HepG2 (cell line): ENCODE results near the gene SHF. TPM values are rescaled to one million over a fixed set of nuclear protein-coding genes. Genes with fewer than 3 reads are reported as not detected.

Experiments used
- ATAC-seq: fragments of 200-7000 bp; cut with Tn5 transposase; 3 replicates; pipeline ENCODE4 v1.9.1; 2020; ENCODE audit warnings: mild to moderate bottlenecking, moderate library complexity
- BruUV-seq: library from RNA; stranded (reverse); fragments of 400-500 nt; replicated peaks from 2 replicates; lab custom pipeline; 2021; lab: Mats Ljungman, UMichigan
- CTCF ChIA-PET: fragments of 300-600 bp; formaldehyde crosslinking; extraction: SDS; loops from one replicate; lab custom pipeline; 2021; ENCODE audit warnings: low total read pairs, inconsistent platforms, low intra/inter-chr PET ratio; lab: Yijun Ruan, JAX
- POLR2A ChIA-PET: fragments of 350-600 bp; sonication (Branson Sonifier 250); formaldehyde crosslinking; loops from one replicate; lab custom pipeline; 2020; ENCODE audit warnings: antibody characterized with exemption, inconsistent platforms; lab: Yijun Ruan, JAX
- DNase-seq: peaks from one replicate; pipeline ENCODE4 v3.0.0-alpha.2; 2015; ENCODE audit warnings: low spot score
- FAIRE-seq: peaks from 3 replicates; lab custom pipeline; 2011; peaks lifted over from hg19 to GRCh38; lab: Jason Lieb, UNC
- H2AFZ ChIP-seq: one replicate; pipeline ENCODE4 v1.6.1; 2011; ENCODE audit warnings: low read length, inconsistent platforms
- H3K27ac ChIP-seq: fragments of 300-600 bp; 3 replicates; pipeline ENCODE4 v1.8.0; 2011; ENCODE audit warnings: mixed run types, mild to moderate bottlenecking, mixed read lengths, low read length, inconsistent platforms; ENCODE audit not compliant: insufficient read depth; ENCODE audit errors: extremely low read length
- H3K27me3 ChIP-seq, 2 experiments: fragments of 200-600 bp in 1 of 2; 2 replicates in 1 of 2; 3 replicates in 1 of 2; pipeline versions ENCODE4 v1.6.0 to v1.8.0; 2011; ENCODE audit warnings: low read length in 2 of 2, mild to moderate bottlenecking in 2 of 2, moderate library complexity in 2 of 2, inconsistent platforms in 1 of 2; ENCODE audit not compliant: insufficient read depth in 2 of 2, control insufficient read depth in 1 of 2
- H3K36me3 ChIP-seq, 2 experiments: fragments of 200-600 bp in 1 of 2; replicated peaks in 1 of 2; 2 replicates in 1 of 2; 3 replicates in 1 of 2; pipeline versions ENCODE4 v1.5.1 to v1.8.0; 2011; ENCODE audit warnings: low read length in 2 of 2, inconsistent platforms in 1 of 2; ENCODE audit not compliant: insufficient read depth in 2 of 2, control insufficient read depth in 1 of 2
- H3K4me1 ChIP-seq: 2 replicates; pipeline ENCODE4 v1.5.1; 2012; ENCODE audit warnings: low read length, inconsistent platforms; ENCODE audit not compliant: insufficient read depth
- H3K4me2 ChIP-seq: 2 replicates; pipeline ENCODE4 v1.6.0; 2011; ENCODE audit warnings: low read depth, low read length, inconsistent platforms
- H3K4me3 ChIP-seq, 3 experiments: fragments of 200-600 bp in 1 of 3; sonication (generic), shearing (Covaris generic) in 1 of 3; replicated peaks in 1 of 3; 2 replicates each; pipeline ENCODE4 v1.5.1; 2011 to 2016; ENCODE audit warnings: low read length in 3 of 3, inconsistent platforms in 2 of 3, low read depth in 2 of 3, mild to moderate bottlenecking in 2 of 3, control low read depth in 1 of 3, mixed read lengths in 1 of 3; ENCODE audit not compliant: insufficient read depth in 1 of 3
- H3K79me2 ChIP-seq: one replicate; pipeline ENCODE4 v1.6.1; 2011; ENCODE audit warnings: low read length, inconsistent platforms; ENCODE audit not compliant: insufficient read depth
- H3K9ac ChIP-seq: 2 replicates; pipeline ENCODE4 v1.6.0; 2011; ENCODE audit warnings: mild to moderate bottlenecking, low read depth, low read length, inconsistent platforms; ENCODE audit not compliant: insufficient read depth
- H3K9me3 ChIP-seq: 2 replicates; pipeline ENCODE4 v1.5.1; 2012; ENCODE audit warnings: mild to moderate bottlenecking, low read length
- H4K20me1 ChIP-seq: 2 replicates; pipeline ENCODE4 v1.6.0; 2011; ENCODE audit warnings: inconsistent platforms, mild to moderate bottlenecking, low read length, moderate library complexity; ENCODE audit not compliant: insufficient read depth
- FOXP1 ChIP-seq, 2 experiments: fragments of 450-650 bp in 1 of 2; IDR thresholded peaks; 2 replicates each; pipeline ENCODE4 v1.6.1; 2017 to 2018; ENCODE audit warnings: antibody characterized with exemption in 1 of 2
- KLF16 ChIP-seq, 2 experiments: sonication (generic) in 1 of 2; formaldehyde crosslinking in 1 of 2; IDR thresholded peaks; 2 replicates each; pipeline versions ENCODE4 v1.6.1 to v1.8.0; 2016 to 2023; ENCODE audit warnings: missing genetic modification reagents in 2 of 2, missing compliant biosample characterization in 1 of 2
- KLF9 ChIP-seq: IDR thresholded peaks from 2 replicates; pipeline ENCODE4 v1.6.1; 2016; ENCODE audit warnings: low read depth
- PITX1 ChIP-seq: sonication (generic); formaldehyde crosslinking; IDR thresholded peaks from 2 replicates; pipeline ENCODE4 v1.5.1; 2020; ENCODE audit warnings: mild to moderate bottlenecking, missing genetic modification reagents
- RFXAP ChIP-seq: sonication (generic); formaldehyde crosslinking; IDR thresholded peaks from 2 replicates; pipeline ENCODE4 v1.4.0; 2020; ENCODE audit warnings: missing genetic modification reagents, borderline replicate concordance
- SP2 ChIP-seq: sonication (generic); formaldehyde crosslinking; IDR thresholded peaks from 2 replicates; pipeline ENCODE4 v1.5.1; 2020; ENCODE audit warnings: mild to moderate bottlenecking, missing genetic modification reagents
- ZMYM3 ChIP-seq: sonication (generic); formaldehyde crosslinking; IDR thresholded peaks from 2 replicates; pipeline ENCODE4 v1.5.1; 2020; ENCODE audit warnings: mild to moderate bottlenecking, missing genetic modification reagents
- ZNF563 ChIP-seq: sonication (generic); formaldehyde crosslinking; IDR thresholded peaks from 2 replicates; pipeline ENCODE4 v1.8.0; 2022; ENCODE audit warnings: mild to moderate bottlenecking, moderate library complexity, missing genetic modification reagents
- WGBS: methylation state at CpG from one replicate; pipeline ENCODE4 v1.1.6; 2017; ENCODE audit warnings: low lambda C conversion rate; 5-methylcytosine and 5-hydroxymethylcytosine counted together
- in situ Hi-C: cut with HindIII; loops from 2 replicates; pipeline ENCODE4 v1.10.0; 2017; ENCODE audit warnings: low pct_unique_long_range_greater_than_20kb; ENCODE audit not compliant: extremely low pct_ligation_motif_present
- intact Hi-C: fragments of 100-400 bp; cut with micrococcal nuclease; formaldehyde crosslinking; loops from one replicate; pipeline ENCODE4 v1.10.0; 2022; ENCODE audit not compliant: unreplicated experiment
- polyA plus RNA-seq, 8 experiments: library from polyadenylated mRNA; depleted of rRNA in 3 of 8; stranded (reverse) in 7 of 8; unstranded in 1 of 8; fragments of >200 nt; fragmentation: Illumina TruSeq in 4 of 8; extraction: Trizol in 4 of 8; gene quantifications; 2 replicates each; pipeline versions ENCODE4 v1.2.1 to v1.2.3, GENCODE V29; 2011 to 2016; ENCODE audit warnings: low read depth in 4 of 8, missing spikeins in 1 of 8, mixed read lengths in 1 of 8; ENCODE audit not compliant: insufficient read depth in 1 of 8
- total RNA-seq, 5 experiments: library from RNA; depleted of rRNA; stranded (reverse); fragments of >200 nt; fragmentation: Illumina TruSeq; extraction: Trizol; gene quantifications; 2 replicates each; pipeline ENCODE4 v1.2.3, GENCODE V29; 2016; ENCODE audit warnings: low read depth in 1 of 5
- TF ChIP-seq, protein P1 (sequence below): IDR thresholded peaks from 2 replicates; pipeline ENCODE4 v1.6.1; 2012; ENCODE audit warnings: inconsistent platforms
- TF ChIP-seq, protein P2 (sequence below): sonication (generic); formaldehyde crosslinking; IDR thresholded peaks from 2 replicates; pipeline ENCODE4 v1.5.0; 2020; ENCODE audit warnings: mild to moderate bottlenecking, missing genetic modification reagents
- TF ChIP-seq, protein P3 (sequence below): sonication (generic); formaldehyde crosslinking; IDR thresholded peaks from 2 replicates; pipeline ENCODE4 v1.8.1; 2023; ENCODE audit warnings: mild to moderate bottlenecking, moderate library complexity, missing genetic modification reagents

Gene SHF
- total and polyA plus RNA-seq, 2 of the 13 experiments (the other 11 are each of a cell fraction or from before 2014, with no cell fraction given): 20.9 to 25.5 TPM

DNA sequence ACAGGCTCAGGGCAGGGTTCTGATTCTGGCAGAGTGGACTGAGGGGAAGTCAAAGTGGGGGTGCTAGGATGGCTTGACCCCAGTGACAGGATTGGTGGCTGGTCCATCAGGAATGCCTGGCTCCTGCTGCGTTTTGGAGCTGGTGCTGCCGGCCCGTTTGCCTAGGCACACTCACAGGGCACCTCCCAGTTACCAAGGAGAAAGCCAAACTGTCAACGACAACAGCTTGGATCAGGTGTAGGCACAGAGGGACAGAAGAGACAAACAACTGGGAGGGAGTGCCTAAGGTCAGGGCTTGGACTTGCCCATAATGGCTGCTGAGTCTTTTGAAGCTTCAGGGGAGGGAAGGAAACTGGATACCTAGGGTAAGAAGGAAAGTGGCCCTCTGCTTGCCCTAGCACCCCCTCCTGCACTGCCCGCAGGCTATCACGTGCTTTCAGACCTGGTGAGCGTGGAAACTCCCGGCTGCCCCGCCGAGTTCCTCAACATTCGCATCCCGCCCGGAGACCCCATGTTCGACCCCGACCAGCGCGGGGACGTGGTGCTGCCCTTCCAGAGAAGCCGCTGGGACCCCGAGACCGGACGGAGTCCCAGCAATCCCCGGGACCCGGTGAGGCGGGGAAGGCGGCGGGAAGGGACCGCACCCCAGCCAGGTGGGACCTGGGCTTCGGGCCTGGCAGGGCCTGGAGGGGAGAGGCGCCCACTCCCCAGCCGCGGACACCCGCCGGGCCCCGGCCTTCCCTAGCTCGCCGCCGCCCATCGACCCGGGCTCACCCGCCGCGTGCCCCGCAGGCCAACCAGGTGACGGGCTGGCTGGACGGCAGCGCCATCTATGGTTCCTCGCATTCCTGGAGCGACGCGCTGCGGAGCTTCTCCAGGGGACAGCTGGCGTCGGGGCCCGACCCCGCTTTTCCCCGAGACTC is 52.8 kb downstream of the SHF start:
- ATAC-seq (no peak), FAIRE-seq (no peak), DNase-seq (no peak)
- Histone ChIP-seq H3K36me3 (no peaks in the 10 kb centered on the region), H3K4me2 (no peak overlapping the region), H3K9me3 (no peaks in the 10 kb centered on the region), H3K27ac (no peak overlapping the region), H3K27me3 (peaks cover 4 to 18% of the 10 kb centered on the region in 2 experiments; a peak in 4 of 5 replicates), H2AFZ (no peak overlapping the region), H3K9ac (no peak overlapping the region), H4K20me1 (no peaks in the 10 kb centered on the region), H3K4me3 (no peak overlapping the region), H3K79me2 (no peaks in the 10 kb centered on the region), H3K4me1 (peaks cover 25% of the 10 kb centered on the region)
- BruUV-seq: no TSS peak
- WGBS: 76% methylated on average over 35 of the region's 57 CpGs
- TF ChIP-seq, protein P1, sequence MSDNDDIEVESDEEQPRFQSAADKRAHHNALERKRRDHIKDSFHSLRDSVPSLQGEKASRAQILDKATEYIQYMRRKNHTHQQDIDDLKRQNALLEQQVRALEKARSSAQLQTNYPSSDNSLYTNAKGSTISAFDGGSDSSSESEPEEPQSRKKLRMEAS: no peak
- TF ChIP-seq KLF9: no peak
- no peak for TF ChIP-seq ZMYM3 (CRISPR knock-in tag)
- TF ChIP-seq KLF16 (CRISPR knock-in tag; IDR thresholded peaks at IDR 0.05): no peak
- no peak for TF ChIP-seq SP2
- POLR2A ChIA-PET: no interaction called here
- CTCF ChIA-PET: no interaction called here
- in situ Hi-C loops (no loop called here), intact Hi-C loops (no loop called here)

DNA sequence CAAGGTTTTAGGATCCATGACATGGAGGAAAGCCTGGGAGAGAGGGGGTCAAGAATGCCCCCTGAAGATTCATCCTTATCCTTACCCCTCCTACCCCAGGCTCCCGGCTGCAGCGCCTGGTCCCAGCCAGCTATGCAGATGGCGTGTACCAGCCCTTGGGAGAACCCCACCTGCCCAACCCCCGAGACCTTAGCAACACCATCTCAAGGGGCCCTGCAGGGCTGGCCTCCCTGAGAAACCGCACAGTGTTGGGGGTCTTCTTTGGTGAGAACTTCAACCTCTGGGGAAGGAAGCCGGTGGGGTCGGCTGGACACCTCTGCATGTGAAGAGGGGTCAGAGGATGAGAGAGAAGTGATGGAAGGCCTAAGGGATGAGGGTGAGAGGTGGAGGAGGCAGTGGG is 53.7 kb downstream of the SHF start:
- peaks cover 4 to 18% of the 10 kb centered on the region in 2 experiments; a peak in 4 of 5 replicates for H3K27me3 ChIP-seq
- CTCF ChIA-PET: no interaction called here
- H3K4me2 ChIP-seq: no peak overlapping the region
- H2AFZ ChIP-seq: no peak overlapping the region
- no peak overlapping the region for H3K9ac ChIP-seq
- 58% methylated on average over 7 of the region's 7 CpGs for WGBS
- intact Hi-C loops: no loop called here
- no peaks in the 10 kb centered on the region for H3K36me3 ChIP-seq
- H3K79me2 ChIP-seq: no peaks in the 10 kb centered on the region
- DNase-seq (no peak), ATAC-seq (no peak), FAIRE-seq (no peak)
- no peak overlapping the region for H3K27ac ChIP-seq
- H3K4me1 ChIP-seq: peaks cover 25% of the 10 kb centered on the region
- POLR2A ChIA-PET: no interaction called here
- no peak overlapping the region for H3K4me3 ChIP-seq
- H3K9me3 ChIP-seq: no peaks in the 10 kb centered on the region
- H4K20me1 ChIP-seq: no peaks in the 10 kb centered on the region
- in situ Hi-C loops: no loop called here
- no TSS peak for BruUV-seq
- TF ChIP-seq FOXP1 (IDR thresholded peaks at IDR 0.05) (no peak), FOXP1 (CRISPR knock-in tag; IDR thresholded peaks at IDR 0.05) (no peak), RFXAP (CRISPR knock-in tag) (no peak), ZNF563 (CRISPR knock-in tag) (no peak), PITX1 (CRISPR knock-in tag) (no peak)
- TF ChIP-seq, protein P2, sequence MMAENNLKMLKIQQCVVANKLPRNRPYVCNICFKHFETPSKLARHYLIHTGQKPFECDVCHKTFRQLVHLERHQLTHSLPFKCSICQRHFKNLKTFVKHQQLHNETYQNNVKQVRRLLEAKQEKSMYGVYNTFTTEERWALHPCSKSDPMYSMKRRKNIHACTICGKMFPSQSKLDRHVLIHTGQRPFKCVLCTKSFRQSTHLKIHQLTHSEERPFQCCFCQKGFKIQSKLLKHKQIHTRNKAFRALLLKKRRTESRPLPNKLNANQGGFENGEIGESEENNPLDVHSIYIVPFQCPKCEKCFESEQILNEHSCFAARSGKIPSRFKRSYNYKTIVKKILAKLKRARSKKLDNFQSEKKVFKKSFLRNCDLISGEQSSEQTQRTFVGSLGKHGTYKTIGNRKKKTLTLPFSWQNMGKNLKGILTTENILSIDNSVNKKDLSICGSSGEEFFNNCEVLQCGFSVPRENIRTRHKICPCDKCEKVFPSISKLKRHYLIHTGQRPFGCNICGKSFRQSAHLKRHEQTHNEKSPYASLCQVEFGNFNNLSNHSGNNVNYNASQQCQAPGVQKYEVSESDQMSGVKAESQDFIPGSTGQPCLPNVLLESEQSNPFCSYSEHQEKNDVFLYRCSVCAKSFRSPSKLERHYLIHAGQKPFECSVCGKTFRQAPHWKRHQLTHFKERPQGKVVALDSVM (CRISPR knock-in tag): no peak
- TF ChIP-seq, protein P3, sequence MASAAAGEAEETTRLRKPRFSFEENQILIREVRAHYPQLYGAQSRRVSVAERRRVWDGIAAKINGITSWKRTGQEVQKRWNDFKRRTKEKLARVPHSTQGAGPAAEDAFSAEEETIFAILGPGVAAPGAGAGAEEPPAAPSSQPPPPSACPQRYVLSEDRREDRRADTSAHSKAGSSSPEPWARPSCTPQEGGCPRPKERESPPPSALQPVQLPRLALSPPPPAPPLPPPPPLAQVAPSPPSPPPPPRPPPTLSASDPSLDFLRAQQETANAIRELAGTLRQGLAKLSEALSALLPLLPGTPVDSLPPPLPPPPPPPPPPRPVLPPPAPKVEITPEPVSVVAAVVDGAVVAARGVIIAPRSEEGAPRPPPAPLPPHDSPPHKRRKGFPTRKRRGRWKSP: no peak
